C4-2B (cell line): ENCODE results near the gene MMS22L.

Source experiments
- ZFX ChIP-seq: fragments of 450-650 bp; IDR thresholded peaks from 2 replicates; pipeline ENCODE4 v1.6.1; 2017
- TF ChIP-seq, protein P1 (sequence below): fragments of 450-650 bp; conservative IDR thresholded peaks from 2 replicates; pipeline ENCODE4 v1.5.1; 2017; ENCODE audit warnings: mild to moderate bottlenecking

DNA sequence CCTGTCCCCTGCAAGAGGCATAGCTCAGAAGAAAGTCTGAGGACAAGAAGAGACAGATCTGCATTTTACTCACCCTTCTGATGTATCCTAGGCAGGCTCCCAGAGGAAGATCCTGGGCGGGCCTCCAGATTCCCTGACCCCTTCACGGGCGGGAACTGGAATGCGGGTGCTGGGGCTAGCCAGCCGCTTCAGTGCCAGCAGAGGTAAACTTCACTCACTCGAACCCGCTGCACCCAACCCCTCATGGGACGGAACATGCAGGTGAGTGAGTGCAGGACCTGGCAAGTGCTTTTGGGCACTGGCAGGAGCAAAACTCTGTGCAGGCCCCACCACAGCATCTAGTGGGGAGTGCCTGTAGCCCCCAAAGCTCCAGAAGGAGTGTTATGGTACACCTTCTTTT is 171.8 kb downstream of the MMS22L start:
- TF ChIP-seq, protein P1, sequence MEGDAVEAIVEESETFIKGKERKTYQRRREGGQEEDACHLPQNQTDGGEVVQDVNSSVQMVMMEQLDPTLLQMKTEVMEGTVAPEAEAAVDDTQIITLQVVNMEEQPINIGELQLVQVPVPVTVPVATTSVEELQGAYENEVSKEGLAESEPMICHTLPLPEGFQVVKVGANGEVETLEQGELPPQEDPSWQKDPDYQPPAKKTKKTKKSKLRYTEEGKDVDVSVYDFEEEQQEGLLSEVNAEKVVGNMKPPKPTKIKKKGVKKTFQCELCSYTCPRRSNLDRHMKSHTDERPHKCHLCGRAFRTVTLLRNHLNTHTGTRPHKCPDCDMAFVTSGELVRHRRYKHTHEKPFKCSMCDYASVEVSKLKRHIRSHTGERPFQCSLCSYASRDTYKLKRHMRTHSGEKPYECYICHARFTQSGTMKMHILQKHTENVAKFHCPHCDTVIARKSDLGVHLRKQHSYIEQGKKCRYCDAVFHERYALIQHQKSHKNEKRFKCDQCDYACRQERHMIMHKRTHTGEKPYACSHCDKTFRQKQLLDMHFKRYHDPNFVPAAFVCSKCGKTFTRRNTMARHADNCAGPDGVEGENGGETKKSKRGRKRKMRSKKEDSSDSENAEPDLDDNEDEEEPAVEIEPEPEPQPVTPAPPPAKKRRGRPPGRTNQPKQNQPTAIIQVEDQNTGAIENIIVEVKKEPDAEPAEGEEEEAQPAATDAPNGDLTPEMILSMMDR, result no peak
- TF ChIP-seq ZFX, result no peak
